Activated naive CD4-positive, alpha-beta T cell (primary cell): Measurements from ENCODE around the gene PIP5K1B.

Source experiments
- DNase-seq, 4 experiments: peaks; one replicate each; lab custom pipeline; 2025; lab: John Stamatoyannopoulos, UW

The PIP5K1B gene

GRCh38 chr9:68817079-68817875 is 112.2 kb downstream of the PIP5K1B start:
- no peak for DNase-seq

GRCh38 chr9:68819065-68819464 is 114.0 kb downstream of the PIP5K1B start:
- no peak for DNase-seq

GRCh38 chr9:68821911-68822310 is 116.9 kb downstream of the PIP5K1B start:
- no peak for DNase-seq

GRCh38 chr9:68822596-68823165 is 117.6 kb downstream of the PIP5K1B start:
- no peak for DNase-seq

GRCh38 chr9:68825762-68826472 is 120.9 kb downstream of the PIP5K1B start:
- DNase-seq, result no peak

GRCh38 chr9:68827837-68828744 is 123.1 kb downstream of the PIP5K1B start:
- DNase-seq, result no peak

- no peak for DNase-seq
Measured at GRCh38 chr9:68832101-68832500, 127.1 kb downstream of the PIP5K1B start.

GRCh38 chr9:68832861-68833518 is 128.0 kb downstream of the PIP5K1B start:
- no peak for DNase-seq

GRCh38 chr9:68834931-68835520 is 130.0 kb downstream of the PIP5K1B start:
- DNase-seq, result no peak

- no peak for DNase-seq
Measured at GRCh38 chr9:68836788-68837187, 131.7 kb downstream of the PIP5K1B start.

- no peak for DNase-seq
Measured at GRCh38 chr9:68838245-68838644, 133.2 kb downstream of the PIP5K1B start.

GRCh38 chr9:68841276-68842052 is 136.4 kb downstream of the PIP5K1B start:
- DNase-seq, result no peak

GRCh38 chr9:68842568-68842967 is 137.5 kb downstream of the PIP5K1B start:
- DNase-seq, result no peak

- DNase-seq, result no peak
Measured at GRCh38 chr9:68843239-68843638, 138.2 kb downstream of the PIP5K1B start.

GRCh38 chr9:68844157-68844556 is 139.1 kb downstream of the PIP5K1B start:
- no peak for DNase-seq

- DNase-seq, result no peak
Measured at GRCh38 chr9:68844631-68845612, 139.9 kb downstream of the PIP5K1B start.

- no peak for DNase-seq
Measured at GRCh38 chr9:68847765-68848164, 142.7 kb downstream of the PIP5K1B start.

- DNase-seq, result no peak
Measured at GRCh38 chr9:68851657-68852056, 146.6 kb downstream of the PIP5K1B start.

GRCh38 chr9:68852941-68853340 is 147.9 kb downstream of the PIP5K1B start:
- no peak for DNase-seq
